GM12873 (cell line): ENCODE data around the gene HOXC11.

Experiments
- CTCF ChIP-seq: IDR thresholded peaks from 2 replicates; pipeline ENCODE4 v1.5.1; 2012; ENCODE audit warnings: low read depth, mild to moderate bottlenecking, moderate library complexity, low read length, control low read depth; ENCODE audit not compliant: insufficient read depth; ENCODE audit errors: missing control alignments

Gene HOXC11

DNA sequence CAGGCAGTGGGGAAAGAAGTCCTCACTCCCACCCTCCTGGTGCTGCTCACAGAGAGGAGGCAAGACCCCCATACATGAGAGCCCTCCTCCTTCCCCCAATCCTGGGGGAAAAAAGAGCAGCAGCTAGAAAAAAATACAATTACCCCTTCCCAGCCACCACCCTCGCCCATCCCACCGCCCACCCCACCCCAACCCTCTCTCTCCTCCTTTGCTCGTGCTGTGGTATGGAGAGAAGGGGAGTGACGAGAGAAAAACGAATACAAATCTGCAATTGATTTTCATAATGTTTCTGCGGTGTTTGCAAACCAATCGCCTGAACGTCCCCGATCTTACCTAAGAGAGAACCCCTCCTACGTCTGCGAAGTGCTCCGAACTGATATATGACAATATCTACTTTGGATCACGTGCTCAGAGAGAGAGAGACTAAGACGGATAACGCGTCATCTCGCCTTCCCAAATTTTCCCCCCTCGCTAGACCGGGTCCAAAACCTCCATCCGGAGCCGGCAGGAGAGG lies at the start of gene HOXC11:
Gene HOXC11 (plus strand): TSS at position 405 of the 514 bp plus-strand sequence. CDS start 116 bp downstream, outside the sequence.
- TF ChIP-seq CTCF, result no peak

DNA sequence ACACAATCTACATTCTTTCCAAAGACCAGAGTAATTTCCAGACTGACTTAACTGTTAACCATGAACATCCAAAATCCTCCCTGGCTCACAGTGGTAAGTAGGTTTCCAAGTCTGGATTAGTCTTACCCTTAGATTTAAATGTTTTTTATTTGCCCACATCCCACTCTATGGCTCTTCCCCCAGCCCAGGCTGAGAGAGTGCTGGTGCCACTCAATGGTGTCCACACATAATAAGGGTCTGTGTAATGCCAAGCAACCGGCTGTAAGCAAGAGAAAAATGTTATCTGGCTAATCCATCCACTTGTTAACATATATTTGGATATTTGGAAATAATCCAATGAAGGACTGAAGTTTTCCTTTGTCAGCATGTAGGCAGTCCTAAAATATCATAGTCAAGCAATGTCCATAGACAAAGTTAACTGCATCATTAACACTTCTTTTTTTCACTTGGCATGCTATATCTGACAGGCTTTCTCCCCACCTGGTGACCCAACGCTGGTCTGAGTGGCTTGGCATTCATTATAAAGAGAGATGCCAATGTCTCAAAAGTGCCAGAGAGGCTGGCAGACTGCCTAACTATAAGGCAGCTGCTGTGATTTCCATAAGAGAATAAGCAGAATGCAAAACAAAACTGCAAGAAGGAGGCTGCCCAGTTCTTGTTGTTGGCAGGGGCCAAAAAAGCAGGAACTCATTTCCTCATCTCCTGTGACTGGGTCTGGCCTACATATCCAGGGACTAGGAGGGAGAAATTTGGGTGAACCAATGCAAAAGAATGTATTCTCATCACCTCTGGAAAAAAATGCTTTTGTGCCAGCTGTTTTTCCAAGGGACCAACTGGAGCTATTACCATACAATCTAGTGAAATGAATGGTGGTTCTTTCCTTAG lies 48.2 kb upstream of the HOXC11 start:
- no peak for TF ChIP-seq CTCF

- TF ChIP-seq CTCF, result no peak
Measured at GRCh38 chr12:53927220-53928029, 45.5 kb upstream of the HOXC11 start.

DNA sequence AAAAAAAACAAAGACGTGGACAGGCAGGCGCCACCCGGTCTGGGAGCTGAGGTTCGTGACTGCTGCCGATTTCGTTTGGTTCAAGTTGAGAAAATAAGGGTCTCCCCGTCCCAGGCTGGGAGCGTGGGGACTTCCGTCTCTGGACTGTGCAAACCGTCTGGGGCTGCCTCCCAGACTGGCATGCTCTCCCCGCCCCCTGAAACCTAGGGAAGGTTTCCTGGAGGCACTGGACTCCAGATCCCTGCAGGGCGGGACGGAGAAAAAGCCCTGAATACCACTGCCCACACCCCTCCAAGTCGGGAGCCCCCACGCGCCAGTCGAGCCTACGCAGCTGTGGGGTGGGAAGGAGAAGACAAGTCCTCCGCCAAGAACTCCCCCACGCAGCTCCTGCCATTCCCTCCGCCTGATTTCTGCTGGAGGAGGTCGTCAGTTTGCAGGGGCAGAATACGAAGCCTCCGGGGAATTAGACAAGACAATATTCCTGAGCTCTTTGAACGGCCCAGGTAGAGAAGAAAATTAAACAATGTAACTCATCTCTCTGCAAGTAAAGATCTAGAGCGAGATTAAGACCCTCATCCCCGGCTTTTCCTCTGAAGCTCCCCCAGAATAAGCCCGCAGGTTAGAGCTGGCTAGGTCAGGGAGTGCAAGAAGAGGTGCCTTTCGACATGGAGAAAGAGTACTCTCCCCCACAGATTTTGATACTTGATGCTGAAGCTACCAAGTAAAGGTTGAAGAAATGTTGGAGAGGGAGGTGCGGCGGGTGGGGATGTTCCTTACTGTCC lies 44.7 kb upstream of the HOXC11 start:
- no peak for TF ChIP-seq CTCF

- TF ChIP-seq CTCF, result no peak
Measured at GRCh38 chr12:53929527-53929926, 43.4 kb upstream of the HOXC11 start.

DNA sequence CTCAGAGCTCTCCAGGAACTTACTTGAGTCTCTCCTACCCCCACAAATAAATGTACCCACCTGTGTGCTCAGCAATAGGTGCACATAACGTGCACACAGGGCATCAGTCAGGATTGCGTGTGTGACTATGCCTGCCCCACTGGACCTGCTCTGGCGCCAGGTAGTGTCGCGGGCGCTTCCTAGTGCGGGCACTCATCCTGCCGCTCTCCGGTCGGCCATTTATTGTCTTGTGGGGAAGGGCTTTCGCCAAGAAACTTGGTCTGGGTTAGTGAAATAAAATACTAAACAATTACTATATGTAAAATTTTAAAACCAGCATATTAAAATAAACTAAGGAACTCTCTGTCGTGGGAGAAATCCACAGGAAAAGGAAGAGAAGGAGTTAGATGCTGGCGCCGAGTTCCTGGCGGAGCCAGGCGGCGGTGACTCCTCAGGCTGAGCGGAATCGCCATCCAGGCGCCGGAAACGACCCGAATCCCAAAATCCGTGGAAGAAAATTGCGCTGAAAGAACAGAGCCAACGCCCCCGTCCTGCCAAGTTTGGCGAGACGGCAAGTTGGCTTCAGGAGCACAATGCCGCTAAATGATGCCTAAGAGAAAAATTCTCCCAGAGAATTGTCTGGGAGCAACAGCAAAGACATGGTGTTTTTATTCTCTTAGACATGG lies 42.2 kb upstream of the HOXC11 start:
- no peak for TF ChIP-seq CTCF
